Measurements from ENCODE around the gene OR2H1.

The OR2H1 gene

GRCh38 chr6:29456971-29457370 lies at the start of gene OR2H1, which contains the start of gene OR11A1:
OR2H1 (plus strand) TSS chr6:29457155; CDS start chr6:29461770, 4,615 bp downstream.
OR11A1 (minus strand) TSS chr6:29457071; CDS start chr6:29427641, 29,430 bp downstream.
- TF ChIP-seq, protein P1, sequence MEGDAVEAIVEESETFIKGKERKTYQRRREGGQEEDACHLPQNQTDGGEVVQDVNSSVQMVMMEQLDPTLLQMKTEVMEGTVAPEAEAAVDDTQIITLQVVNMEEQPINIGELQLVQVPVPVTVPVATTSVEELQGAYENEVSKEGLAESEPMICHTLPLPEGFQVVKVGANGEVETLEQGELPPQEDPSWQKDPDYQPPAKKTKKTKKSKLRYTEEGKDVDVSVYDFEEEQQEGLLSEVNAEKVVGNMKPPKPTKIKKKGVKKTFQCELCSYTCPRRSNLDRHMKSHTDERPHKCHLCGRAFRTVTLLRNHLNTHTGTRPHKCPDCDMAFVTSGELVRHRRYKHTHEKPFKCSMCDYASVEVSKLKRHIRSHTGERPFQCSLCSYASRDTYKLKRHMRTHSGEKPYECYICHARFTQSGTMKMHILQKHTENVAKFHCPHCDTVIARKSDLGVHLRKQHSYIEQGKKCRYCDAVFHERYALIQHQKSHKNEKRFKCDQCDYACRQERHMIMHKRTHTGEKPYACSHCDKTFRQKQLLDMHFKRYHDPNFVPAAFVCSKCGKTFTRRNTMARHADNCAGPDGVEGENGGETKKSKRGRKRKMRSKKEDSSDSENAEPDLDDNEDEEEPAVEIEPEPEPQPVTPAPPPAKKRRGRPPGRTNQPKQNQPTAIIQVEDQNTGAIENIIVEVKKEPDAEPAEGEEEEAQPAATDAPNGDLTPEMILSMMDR (IDR thresholded peaks at IDR 0.05; ENCODE audit: low read depth, low read length), result no peak
- Histone ChIP-seq H3K27me3 (ENCODE audit: insufficient read depth, low read depth, severe bottlenecking) (no peaks in the 10 kb centered on the region), H3K36me3 (no peaks in the 10 kb centered on the region), H3K27ac (no peak within 1 kb of the TSS), H3K9me3 (ENCODE audit: severe bottlenecking) (no peaks in the 10 kb centered on the region), H3K4me3 (ENCODE audit: low read depth, low read length) (no peak within 1 kb of the TSS)
- DNase-seq, result no peak

DNA sequence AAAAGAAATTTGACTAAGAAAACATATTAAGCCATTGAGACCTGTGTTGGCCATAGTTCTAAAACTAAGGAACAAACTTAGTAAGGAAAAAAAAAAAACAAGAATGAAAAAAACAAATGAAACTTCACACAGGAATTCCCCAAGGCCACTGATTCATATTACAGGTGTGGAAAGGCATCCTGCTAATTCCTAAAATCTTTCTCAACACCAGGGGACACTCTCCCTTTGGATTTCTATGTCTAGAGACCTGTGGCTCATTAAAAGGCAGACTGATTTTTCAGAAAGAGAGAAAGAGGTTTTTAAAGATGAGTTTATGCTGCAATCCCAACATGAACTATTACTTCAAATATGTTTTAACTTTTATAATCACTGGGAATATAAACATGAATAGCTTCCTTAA lies 42.4 kb upstream of the OR2H1 start, which contains the start of gene OR12D1:
Gene OR12D1, plus strand, starts transcription at position 341 of the 400 bp plus-strand sequence.
- DNase-seq, result no peak
- H3K27ac ChIP-seq, result no peak within 1 kb of the TSS
- TF ChIP-seq, protein P1 (IDR thresholded peaks at IDR 0.05; ENCODE audit: low read depth, low read length), result peak; percentile 49; the same call in 1 of the 2 replicates
- H3K4me3 ChIP-seq (ENCODE audit: low read depth, low read length), result no peak within 1 kb of the TSS
- peaks cover 5% of the 10 kb centered on the region for H3K9me3 ChIP-seq (ENCODE audit: severe bottlenecking)
- no peaks in the 10 kb centered on the region for H3K36me3 ChIP-seq
- peaks cover 74% of the 10 kb centered on the region for H3K27me3 ChIP-seq (ENCODE audit: insufficient read depth, low read depth, severe bottlenecking)

- no peaks in the 10 kb centered on the region for H3K36me3 ChIP-seq
- no peak for DNase-seq
Observed at GRCh38 chr6:29419516-29419915, 37.4 kb upstream of the OR2H1 start.

DNA sequence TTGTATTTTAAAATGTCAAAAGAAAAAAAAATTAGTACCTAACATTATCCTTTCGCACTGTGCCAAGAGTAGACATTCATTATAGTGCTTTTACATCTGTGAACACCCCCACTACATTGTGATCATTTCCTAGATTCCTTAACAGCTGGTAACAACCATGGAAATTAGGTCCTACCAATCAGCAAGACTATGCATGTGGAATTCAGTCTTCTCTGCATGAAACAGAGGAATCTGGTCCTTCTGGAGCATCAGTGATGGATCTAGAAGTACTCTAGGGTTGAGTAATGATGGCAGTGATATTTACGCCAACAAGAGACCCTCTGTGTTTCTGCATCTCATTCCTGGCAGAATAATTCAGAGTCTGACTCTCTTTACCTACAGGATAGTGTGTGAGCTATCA lies 32.8 kb upstream of the OR2H1 start:
- H3K9me3 ChIP-seq (ENCODE audit: severe bottlenecking), result peaks cover 4% of the 10 kb centered on the region
- H3K27me3 ChIP-seq (ENCODE audit: insufficient read depth, low read depth, severe bottlenecking), result peaks cover 45% of the 10 kb centered on the region
- H3K4me3 ChIP-seq (ENCODE audit: low read depth, low read length), result no peak overlapping the region
- TF ChIP-seq, protein P1 (IDR thresholded peaks at IDR 0.05; ENCODE audit: low read depth, low read length), result no peak
- H3K36me3 ChIP-seq, result no peaks in the 10 kb centered on the region
- H3K27ac ChIP-seq, result no peak overlapping the region
- DNase-seq, result no peak

More at GRCh38 chr6:29419516-29419915, 37.4 kb upstream of the OR2H1 start:
- peaks cover 4% of the 10 kb centered on the region for H3K9me3 ChIP-seq (ENCODE audit: severe bottlenecking)
- no peak overlapping the region for H3K4me3 ChIP-seq (ENCODE audit: low read depth, low read length)
- no peak overlapping the region for H3K27ac ChIP-seq
- TF ChIP-seq, protein P1 (IDR thresholded peaks at IDR 0.05; ENCODE audit: low read depth, low read length), result no peak
- H3K27me3 ChIP-seq (ENCODE audit: insufficient read depth, low read depth, severe bottlenecking), result peaks cover 58% of the 10 kb centered on the region

DNA sequence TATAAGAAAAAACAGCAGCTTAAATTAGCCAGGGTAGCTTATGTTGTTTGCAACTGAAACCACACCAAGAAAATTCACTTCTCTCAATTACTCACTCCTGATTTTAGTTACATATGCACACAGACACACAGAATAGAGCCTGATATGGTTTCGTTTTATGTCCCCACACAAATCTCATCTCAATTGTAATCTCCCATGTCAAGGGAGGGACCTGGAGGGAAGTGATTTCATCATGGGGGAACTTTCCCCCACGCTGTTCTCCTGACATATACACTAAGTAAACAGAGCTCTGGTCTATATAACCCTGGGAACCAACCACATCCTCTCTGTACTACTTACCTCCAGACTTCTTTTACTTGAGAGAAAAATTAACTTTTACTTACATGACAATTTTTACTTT lies 32.4 kb upstream of the OR2H1 start:
- DNase-seq, result no peak
- no peak overlapping the region for H3K4me3 ChIP-seq (ENCODE audit: low read depth, low read length)
- TF ChIP-seq, protein P1 (IDR thresholded peaks at IDR 0.05; ENCODE audit: low read depth, low read length), result no peak
- peaks cover 4% of the 10 kb centered on the region for H3K9me3 ChIP-seq (ENCODE audit: severe bottlenecking)
- no peak overlapping the region for H3K27ac ChIP-seq
- H3K36me3 ChIP-seq, result no peaks in the 10 kb centered on the region
- peaks cover 44% of the 10 kb centered on the region for H3K27me3 ChIP-seq (ENCODE audit: insufficient read depth, low read depth, severe bottlenecking)

DNA sequence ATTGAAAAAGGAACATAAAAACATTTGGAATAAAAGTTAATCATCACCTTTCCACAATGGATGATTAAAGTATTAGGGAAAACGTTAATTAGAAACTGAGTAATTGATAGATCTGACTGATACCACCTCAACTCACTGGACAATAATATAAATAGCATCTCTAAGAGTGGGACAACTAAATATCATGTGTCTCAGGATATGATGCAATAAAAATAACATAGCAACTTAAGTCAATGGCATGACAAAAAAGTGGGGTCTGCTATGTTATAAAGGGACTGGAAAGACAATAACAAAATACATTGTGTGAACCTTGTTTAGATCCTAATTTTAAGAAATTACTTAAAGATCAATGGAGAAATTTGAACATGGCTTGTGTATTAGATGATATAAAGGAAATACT lies 31.9 kb upstream of the OR2H1 start:
- no peak overlapping the region for H3K27ac ChIP-seq
- no peak for DNase-seq
- no peaks in the 10 kb centered on the region for H3K36me3 ChIP-seq
- H3K4me3 ChIP-seq (ENCODE audit: low read depth, low read length), result no peak overlapping the region
- peaks cover 40% of the 10 kb centered on the region for H3K27me3 ChIP-seq (ENCODE audit: insufficient read depth, low read depth, severe bottlenecking)
- TF ChIP-seq, protein P1 (IDR thresholded peaks at IDR 0.05; ENCODE audit: low read depth, low read length), result no peak
- peaks cover 4% of the 10 kb centered on the region for H3K9me3 ChIP-seq (ENCODE audit: severe bottlenecking)
